Measurements from ENCODE around the gene KRT37. TPM values are rescaled to one million over a fixed set of nuclear protein-coding genes. Genes with fewer than 3 reads are reported as not detected.

Gene KRT37
- total RNA-seq, 1 donor from 2014 or later = not detected

GRCh38 chr17:41453066-41453465 is 28.7 kb upstream of the KRT37 start:
- Mint-ChIP-seq H3K4me3 (no peak overlapping the region), H3K4me1 (no peaks in the 10 kb centered on the region), H3K36me3 (ENCODE audit: low read depth) (peaks cover 4% of the 10 kb centered on the region), H3K27ac (ENCODE audit: unreplicated experiment) (no peak overlapping the region), H3K27me3 (ENCODE audit: low read depth) (peaks cover 6% of the 10 kb centered on the region), H3K9me3 (peaks cover 6% of the 10 kb centered on the region)
- no peak for DNase-seq (ENCODE audit: low read depth, low spot score)
- TF ChIP-seq CTCF (conservative IDR thresholded peaks at IDR 0.05) = no peak

- Mint-ChIP-seq H3K27ac (ENCODE audit: unreplicated experiment) (no peak overlapping the region), H3K9me3 (peaks cover 6% of the 10 kb centered on the region), H3K4me3 (no peak overlapping the region), H3K27me3 (ENCODE audit: low read depth) (peaks cover 6% of the 10 kb centered on the region), H3K36me3 (ENCODE audit: low read depth) (peaks cover 4% of the 10 kb centered on the region), H3K4me1 (no peaks in the 10 kb centered on the region)
- no peak for TF ChIP-seq CTCF (conservative IDR thresholded peaks at IDR 0.05)
- DNase-seq (ENCODE audit: low read depth, low spot score) = no peak
Observed at GRCh38 chr17:41452281-41452680, 27.9 kb upstream of the KRT37 start.

GRCh38 chr17:41451154-41451728 is 26.9 kb upstream of the KRT37 start:
- Mint-ChIP-seq H3K27me3 (ENCODE audit: low read depth) (peaks cover 6% of the 10 kb centered on the region), H3K27ac (ENCODE audit: unreplicated experiment) (no peak overlapping the region), H3K4me1 (no peaks in the 10 kb centered on the region)

GRCh38 chr17:41449008-41449407 is 24.6 kb upstream of the KRT37 start:
- H3K36me3 Mint-ChIP-seq (ENCODE audit: low read depth) = peaks cover 4% of the 10 kb centered on the region
- DNase-seq (ENCODE audit: low read depth, low spot score) = no peak
- H3K4me3 Mint-ChIP-seq = no peak overlapping the region
- no peak for TF ChIP-seq CTCF (conservative IDR thresholded peaks at IDR 0.05)
- H3K4me1 Mint-ChIP-seq = no peaks in the 10 kb centered on the region
- H3K27me3 Mint-ChIP-seq (ENCODE audit: low read depth) = peaks cover 6% of the 10 kb centered on the region
- no peak overlapping the region for H3K27ac Mint-ChIP-seq (ENCODE audit: unreplicated experiment)
- H3K9me3 Mint-ChIP-seq = peaks cover 9% of the 10 kb centered on the region

More at GRCh38 chr17:41451154-41451728, 26.9 kb upstream of the KRT37 start:
- DNase-seq (ENCODE audit: low read depth, low spot score) = no peak
- Mint-ChIP-seq H3K36me3 (ENCODE audit: low read depth) (peaks cover 4% of the 10 kb centered on the region), H3K4me3 (no peak overlapping the region), H3K9me3 (peaks cover 6% of the 10 kb centered on the region)
- no peak for TF ChIP-seq CTCF (conservative IDR thresholded peaks at IDR 0.05)

GRCh38 chr17:41448506-41448905 is 24.1 kb upstream of the KRT37 start:
- Mint-ChIP-seq H3K27me3 (ENCODE audit: low read depth) (peaks cover 6% of the 10 kb centered on the region), H3K9me3 (peaks cover 9% of the 10 kb centered on the region), H3K4me1 (no peaks in the 10 kb centered on the region), H3K4me3 (no peak overlapping the region), H3K36me3 (ENCODE audit: low read depth) (peaks cover 4% of the 10 kb centered on the region), H3K27ac (ENCODE audit: unreplicated experiment) (no peak overlapping the region)
- DNase-seq (ENCODE audit: low read depth, low spot score) = no peak
- TF ChIP-seq CTCF (conservative IDR thresholded peaks at IDR 0.05) = no peak

All from neural crest cell (in vitro differentiated cells).